NCI-H69 (cell line): Measurements from ENCODE around the gene ARMH2.

Source experiments
- DNase-seq: peaks from one replicate; lab custom pipeline; 2025; lab: John Stamatoyannopoulos, UW

The ARMH2 gene

DNA sequence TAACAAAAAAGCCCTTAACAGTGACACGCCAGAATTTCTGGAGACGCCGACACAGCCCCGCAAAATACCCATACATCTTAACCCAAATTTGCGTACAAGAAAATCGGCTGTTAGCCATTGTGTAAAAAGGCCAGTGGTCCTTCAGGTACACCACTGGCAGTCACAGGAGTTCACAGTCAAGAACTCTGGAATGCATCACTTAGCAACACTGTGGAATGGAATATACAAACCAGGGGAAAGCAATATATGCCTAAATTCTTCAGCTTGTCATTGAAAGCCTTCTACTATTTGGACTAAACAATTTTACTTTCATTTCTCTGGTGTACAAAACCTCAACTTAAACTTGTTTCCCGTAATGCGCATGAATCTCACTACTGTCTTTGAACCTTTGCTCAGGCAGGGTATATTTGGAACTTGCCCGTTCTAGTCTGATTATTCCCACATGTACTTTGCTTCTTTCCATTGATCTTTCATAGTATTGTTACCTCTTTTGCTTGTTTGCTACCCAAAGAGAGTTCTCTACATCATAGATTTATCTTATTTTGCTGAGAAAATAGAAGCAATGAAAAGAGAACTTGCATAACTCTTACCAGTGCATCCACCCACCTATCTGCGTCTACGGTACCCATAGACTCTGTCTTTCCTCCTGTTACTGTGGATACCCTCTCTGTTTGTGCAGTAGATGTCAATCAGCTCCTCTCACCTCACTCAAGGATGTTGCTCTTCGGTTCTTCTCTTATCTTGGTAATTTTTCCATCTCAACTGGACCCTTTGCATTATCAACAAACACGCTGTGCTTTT lies at the start of gene ARMH2:
ARMH2 (minus strand) TSS at position 178 of the 801 bp plus-strand sequence; CDS start at position 118, 60 bp downstream.
- no peak for DNase-seq

GRCh38 chr6:24848461-24848860 lies 49.7 kb upstream of the ARMH2 start:
- DNase-seq = no peak

GRCh38 chr6:24847402-24847801 lies 48.7 kb upstream of the ARMH2 start:
- no peak for DNase-seq

GRCh38 chr6:24845578-24845977 lies 46.9 kb upstream of the ARMH2 start:
- no peak for DNase-seq

GRCh38 chr6:24844903-24845302 lies 46.2 kb upstream of the ARMH2 start:
- no peak for DNase-seq

DNA sequence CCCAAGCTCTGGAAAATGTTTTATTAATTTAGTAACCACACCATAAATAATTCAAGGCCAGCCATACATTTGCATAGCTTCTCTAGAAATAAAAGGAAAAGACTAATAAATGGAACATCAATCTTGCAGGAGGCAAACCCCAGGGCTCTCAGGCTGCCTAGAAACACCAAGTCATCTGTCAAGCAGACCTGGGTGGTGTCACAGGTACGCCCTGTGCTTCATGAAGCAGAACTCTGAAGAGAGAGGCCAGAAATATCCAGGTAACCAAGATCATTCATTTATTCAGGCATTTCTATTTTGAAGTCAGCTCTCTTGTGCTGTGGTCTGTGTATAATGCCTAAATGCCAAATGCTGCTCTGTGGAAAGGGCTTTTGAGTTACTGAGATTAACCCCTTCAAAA lies 45.3 kb upstream of the ARMH2 start:
- DNase-seq = no peak

- no peak for DNase-seq
These were observed 41.5 kb upstream of the ARMH2 start for GRCh38 chr6:24840187-24840586.

DNA sequence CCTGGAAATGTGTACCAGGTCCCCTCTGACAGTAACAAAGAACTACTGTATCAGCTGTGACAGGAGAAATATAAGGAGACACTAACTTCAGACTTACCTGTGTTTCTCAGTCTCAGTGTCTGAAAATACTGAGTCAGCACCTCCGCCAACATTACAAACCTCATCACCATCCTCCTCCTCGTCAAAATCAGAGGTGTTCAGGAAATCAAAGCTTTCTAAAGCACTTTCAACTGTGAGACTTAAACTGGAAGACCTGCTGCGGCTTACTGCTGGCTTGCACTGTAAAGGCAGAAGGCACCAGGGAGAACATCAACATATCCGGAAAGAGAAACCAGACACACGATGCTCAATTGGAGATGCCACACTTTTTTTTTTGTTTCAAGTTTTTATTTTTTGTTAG lies 40.3 kb upstream of the ARMH2 start:
- no peak for DNase-seq

GRCh38 chr6:24838081-24838480 lies 39.4 kb upstream of the ARMH2 start:
- no peak for DNase-seq

DNA sequence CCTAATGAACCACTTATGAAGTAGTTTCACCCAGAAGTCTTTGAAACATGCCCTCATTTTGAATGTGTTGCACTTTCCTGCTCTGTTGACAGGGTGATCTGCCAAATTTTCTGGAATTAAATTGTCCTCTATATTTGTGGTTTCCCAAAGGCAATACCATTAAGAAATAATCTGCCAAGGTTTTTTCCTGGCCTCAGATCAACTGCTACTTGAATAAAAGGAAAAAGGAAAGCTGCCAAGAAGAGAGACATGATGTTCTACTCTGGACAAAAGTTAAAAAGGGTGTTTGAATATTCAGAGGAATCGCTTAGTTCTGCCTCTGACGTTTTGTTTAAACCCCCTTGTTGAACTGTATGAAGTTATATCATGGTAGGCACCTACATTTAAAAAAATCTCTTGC lies 37.4 kb upstream of the ARMH2 start:
- no peak for DNase-seq

- DNase-seq = no peak
These were observed 35.1 kb upstream of the ARMH2 start for GRCh38 chr6:24833711-24834386.

DNA sequence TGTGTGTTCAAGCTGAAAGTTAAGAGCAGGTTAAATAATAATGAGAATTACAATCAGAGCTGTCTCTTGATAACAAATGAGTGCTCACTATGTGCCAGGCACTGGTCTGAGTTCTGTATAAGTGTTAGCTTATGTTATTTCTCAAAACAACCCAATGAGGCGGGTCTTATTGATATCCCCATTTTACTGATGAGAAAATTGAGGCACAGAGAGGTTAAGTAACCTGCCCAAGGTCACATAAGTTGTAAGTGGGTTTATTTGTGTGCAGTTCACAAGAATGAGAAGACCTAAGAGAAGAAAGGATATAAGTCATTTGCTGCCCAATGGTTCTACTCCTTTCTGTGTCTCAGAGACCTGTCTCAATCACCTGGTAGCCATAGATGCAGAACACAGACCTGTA lies 34.1 kb upstream of the ARMH2 start:
- no peak for DNase-seq

- no peak for DNase-seq
These were observed 33.3 kb upstream of the ARMH2 start for GRCh38 chr6:24831771-24832716.

DNA sequence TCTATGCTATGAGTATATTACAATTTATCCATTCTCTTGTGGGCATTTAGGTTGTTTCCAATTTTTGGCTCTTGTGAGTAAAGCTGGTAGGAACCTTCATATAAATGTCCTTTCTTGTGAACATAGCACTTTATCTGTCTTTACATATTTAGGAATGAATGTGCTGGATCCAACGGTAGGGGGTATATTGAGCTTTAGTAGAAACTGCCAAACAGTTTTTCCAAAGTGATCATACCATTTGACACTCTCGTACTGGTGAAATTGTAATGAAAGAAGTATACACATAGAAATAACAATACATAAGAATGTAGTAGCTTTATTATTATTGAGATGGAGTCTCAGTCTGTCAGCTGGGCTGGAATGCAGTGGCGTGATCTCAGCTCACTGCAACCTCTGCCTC lies 30.9 kb upstream of the ARMH2 start:
- DNase-seq = no peak

- no peak for DNase-seq
These were observed 29.3 kb upstream of the ARMH2 start for GRCh38 chr6:24827970-24828369.

- peak; percentile 24 for DNase-seq
These were observed 28.4 kb upstream of the ARMH2 start for GRCh38 chr6:24827162-24827561.

- no peak for DNase-seq
These were observed 26.5 kb upstream of the ARMH2 start for GRCh38 chr6:24825130-24825630.

- peak; percentile 57 for DNase-seq
These were observed 25.6 kb upstream of the ARMH2 start for GRCh38 chr6:24824142-24824938.

GRCh38 chr6:24823185-24823584 lies 24.5 kb upstream of the ARMH2 start:
- DNase-seq = no peak

GRCh38 chr6:24822696-24823095 lies 24.0 kb upstream of the ARMH2 start:
- no peak for DNase-seq

GRCh38 chr6:24821860-24822444 lies 23.2 kb upstream of the ARMH2 start:
- DNase-seq = no peak
